Measurements from ENCODE around the gene RNF115.

GRCh38 chr1:145785547-145785946, 38.3 kb downstream of the RNF115 start:
- no peak for TF ChIP-seq CTCF (IDR thresholded peaks at IDR 0.05)
- TF ChIP-seq POLR2A (IDR thresholded peaks at IDR 0.05) = no peak

All from body of pancreas (tissue), 4 donors.